ENCODE data around the gene CYB5R3.

Gene CYB5R3

GRCh38 chr22:42645938-42646568 is 3.1 kb downstream of the CYB5R3 start:
- no peak overlapping the region for H3K4me3 ChIP-seq (ENCODE audit: insufficient read depth, low read depth, low read length)

GRCh38 chr22:42645341-42645937 is 3.8 kb downstream of the CYB5R3 start:
- no peaks in the 10 kb centered on the region for H3K9me3 ChIP-seq (ENCODE audit: control insufficient read depth, low read length)
- WGBS, 2 experiments = 82% methylated on average over 19 of the region's 19 CpGs
- H3K36me3 ChIP-seq (ENCODE audit: control insufficient read depth, insufficient read depth, low read length) = no peaks in the 10 kb centered on the region
- peaks cover 29% of the 10 kb centered on the region for H3K4me1 ChIP-seq (ENCODE audit: control insufficient read depth, insufficient read depth, low read length)
- H3K4me3 ChIP-seq (ENCODE audit: insufficient read depth, low read depth, low read length) = no peak overlapping the region
- H3K27me3 ChIP-seq (ENCODE audit: control insufficient read depth, insufficient read depth, low read length, poor library complexity, severe bottlenecking) = no peaks in the 10 kb centered on the region
- no peak overlapping the region for H3K27ac ChIP-seq (ENCODE audit: insufficient read depth, low read depth, low read length, poor library complexity, severe bottlenecking)

More at GRCh38 chr22:42645938-42646568, 3.1 kb downstream of the CYB5R3 start:
- peaks cover 29% of the 10 kb centered on the region for H3K4me1 ChIP-seq (ENCODE audit: control insufficient read depth, insufficient read depth, low read length)
- 92 to 94% methylated on average over 13 of the region's 13 CpGs for WGBS, 2 experiments
- no peaks in the 10 kb centered on the region for H3K9me3 ChIP-seq (ENCODE audit: control insufficient read depth, low read length)
- no peaks in the 10 kb centered on the region for H3K36me3 ChIP-seq (ENCODE audit: control insufficient read depth, insufficient read depth, low read length)
- no peaks in the 10 kb centered on the region for H3K27me3 ChIP-seq (ENCODE audit: control insufficient read depth, insufficient read depth, low read length, poor library complexity, severe bottlenecking)
- H3K27ac ChIP-seq (ENCODE audit: insufficient read depth, low read depth, low read length, poor library complexity, severe bottlenecking) = no peak overlapping the region

DNA sequence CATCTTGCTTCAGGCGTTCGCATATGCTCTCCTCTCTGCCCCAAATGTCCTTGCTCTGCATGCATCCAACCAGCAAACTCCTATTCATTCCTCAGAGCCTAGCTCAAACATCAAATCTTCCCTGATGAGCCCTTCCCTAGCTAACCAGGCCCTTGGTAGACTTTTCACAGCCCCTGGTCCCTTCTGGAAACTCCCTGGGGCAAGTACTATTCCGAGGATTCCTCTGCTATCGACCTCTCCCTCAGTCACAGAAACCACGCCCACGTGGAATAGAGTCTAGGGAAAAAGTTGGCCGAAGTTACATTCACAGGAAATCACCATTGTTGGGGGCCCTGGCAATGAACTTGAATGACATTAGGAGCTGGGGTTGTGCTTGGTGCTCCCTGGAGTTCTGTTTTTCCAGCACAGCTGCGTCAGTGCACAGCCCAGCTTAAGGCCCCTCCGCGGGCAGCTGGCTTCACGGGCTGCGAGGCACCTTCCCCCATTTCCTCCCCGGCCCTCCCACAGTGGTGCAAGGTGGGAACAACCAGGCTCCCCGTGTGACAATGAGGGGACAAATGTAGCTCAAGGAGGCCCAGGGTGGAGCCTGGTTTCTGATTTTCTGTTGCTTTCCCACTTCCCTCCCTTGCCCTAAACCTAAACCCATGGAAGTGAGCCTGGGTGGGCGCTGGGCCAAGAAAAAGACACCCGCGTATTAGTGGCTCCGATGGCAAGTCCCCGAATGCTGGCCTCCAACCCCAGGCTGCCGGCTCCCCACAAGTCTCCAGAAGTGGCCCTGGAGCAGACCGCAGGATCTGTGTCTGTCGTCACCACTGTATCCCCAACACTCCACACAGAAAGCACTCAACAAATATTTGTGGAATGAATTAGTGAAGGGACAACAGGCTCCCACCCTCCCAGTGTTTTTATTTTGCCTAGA is 4.5 kb downstream of the CYB5R3 start:
- Histone ChIP-seq H3K27me3 (ENCODE audit: control insufficient read depth, insufficient read depth, low read length, poor library complexity, severe bottlenecking) (no peaks in the 10 kb centered on the region), H3K36me3 (ENCODE audit: control insufficient read depth, insufficient read depth, low read length) (no peaks in the 10 kb centered on the region), H3K27ac (ENCODE audit: insufficient read depth, low read depth, low read length, poor library complexity, severe bottlenecking) (no peak overlapping the region), H3K9me3 (ENCODE audit: control insufficient read depth, low read length) (no peaks in the 10 kb centered on the region), H3K4me1 (ENCODE audit: control insufficient read depth, insufficient read depth, low read length) (peaks cover 29% of the 10 kb centered on the region), H3K4me3 (ENCODE audit: insufficient read depth, low read depth, low read length) (no peak overlapping the region)
- WGBS, 2 experiments = 73 to 74% methylated on average over 21 to 22 of the region's 22 CpGs

GRCh38 chr22:42643634-42644421 is 5.4 kb downstream of the CYB5R3 start:
- Histone ChIP-seq H3K27ac (ENCODE audit: insufficient read depth, low read depth, low read length, poor library complexity, severe bottlenecking) (no peak overlapping the region), H3K36me3 (ENCODE audit: control insufficient read depth, insufficient read depth, low read length) (no peaks in the 10 kb centered on the region), H3K27me3 (ENCODE audit: control insufficient read depth, insufficient read depth, low read length, poor library complexity, severe bottlenecking) (no peaks in the 10 kb centered on the region), H3K9me3 (ENCODE audit: control insufficient read depth, low read length) (no peaks in the 10 kb centered on the region), H3K4me3 (ENCODE audit: insufficient read depth, low read depth, low read length) (no peak overlapping the region), H3K4me1 (ENCODE audit: control insufficient read depth, insufficient read depth, low read length) (peaks cover 29% of the 10 kb centered on the region)
- 95 to 96% methylated on average over 14 of the region's 14 CpGs for WGBS, 2 experiments

DNA sequence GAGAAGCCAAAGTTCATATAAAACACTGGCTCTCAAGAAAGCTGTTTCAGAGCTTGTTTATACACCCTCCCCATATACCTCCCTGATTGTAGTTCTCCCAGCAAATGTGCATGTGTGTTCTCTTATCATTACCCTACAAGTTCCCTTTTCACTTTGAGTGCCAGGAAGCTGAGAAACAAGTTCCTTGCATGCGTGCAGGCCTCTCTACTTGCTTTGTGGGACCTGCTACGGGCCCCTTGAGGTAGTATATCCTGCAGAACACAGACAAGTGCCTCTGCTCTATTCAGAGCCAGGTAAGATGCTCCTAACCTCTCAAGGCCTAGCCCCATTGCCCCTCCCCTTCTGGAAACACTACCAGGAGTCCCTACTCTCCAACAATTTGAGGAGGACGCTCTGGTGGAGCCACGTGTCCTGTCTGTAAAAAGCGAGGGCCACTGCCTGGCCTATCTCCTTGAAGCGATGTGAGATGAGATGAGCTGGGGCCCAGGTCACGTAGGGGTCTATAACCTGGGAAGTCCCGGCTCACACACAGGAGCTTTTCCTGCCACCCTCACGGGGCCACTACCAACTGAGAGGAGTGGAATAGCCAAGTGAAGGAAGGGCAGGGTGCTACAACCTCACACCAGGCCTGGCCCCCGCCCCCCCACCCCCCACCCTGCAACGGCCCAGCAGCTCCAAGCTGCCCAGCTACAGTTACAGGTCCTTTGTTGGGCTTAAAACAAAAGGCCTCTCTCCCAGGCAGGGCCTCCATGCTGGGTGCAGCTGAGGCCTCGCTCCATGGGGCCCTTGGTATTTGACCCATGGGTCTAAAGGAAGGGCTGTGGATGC is 6.2 kb downstream of the CYB5R3 start:
- no peaks in the 10 kb centered on the region for H3K36me3 ChIP-seq (ENCODE audit: control insufficient read depth, insufficient read depth, low read length)
- 64 to 78% methylated on average over 10 to 12 of the region's 12 CpGs for WGBS, 2 experiments
- peaks cover 22% of the 10 kb centered on the region for H3K4me1 ChIP-seq (ENCODE audit: control insufficient read depth, insufficient read depth, low read length)
- H3K27ac ChIP-seq (ENCODE audit: insufficient read depth, low read depth, low read length, poor library complexity, severe bottlenecking) = no peak overlapping the region
- H3K9me3 ChIP-seq (ENCODE audit: control insufficient read depth, low read length) = no peaks in the 10 kb centered on the region
- H3K27me3 ChIP-seq (ENCODE audit: control insufficient read depth, insufficient read depth, low read length, poor library complexity, severe bottlenecking) = no peaks in the 10 kb centered on the region
- no peak overlapping the region for H3K4me3 ChIP-seq (ENCODE audit: insufficient read depth, low read depth, low read length)

- 92 to 98% methylated on average over 9 of the region's 9 CpGs for WGBS, 2 experiments
- Histone ChIP-seq H3K36me3 (ENCODE audit: control insufficient read depth, insufficient read depth, low read length) (no peaks in the 10 kb centered on the region), H3K4me3 (ENCODE audit: insufficient read depth, low read depth, low read length) (no peak overlapping the region), H3K27ac (ENCODE audit: insufficient read depth, low read depth, low read length, poor library complexity, severe bottlenecking) (no peak overlapping the region), H3K9me3 (ENCODE audit: control insufficient read depth, low read length) (no peaks in the 10 kb centered on the region), H3K27me3 (ENCODE audit: control insufficient read depth, insufficient read depth, low read length, poor library complexity, severe bottlenecking) (no peaks in the 10 kb centered on the region), H3K4me1 (ENCODE audit: control insufficient read depth, insufficient read depth, low read length) (peaks cover 20% of the 10 kb centered on the region)
These were observed 7.3 kb downstream of the CYB5R3 start for GRCh38 chr22:42641801-42642413.

- no peaks in the 10 kb centered on the region for H3K27me3 ChIP-seq (ENCODE audit: control insufficient read depth, insufficient read depth, low read length, poor library complexity, severe bottlenecking)
- H3K4me1 ChIP-seq (ENCODE audit: control insufficient read depth, insufficient read depth, low read length) = peaks cover 15% of the 10 kb centered on the region
- H3K27ac ChIP-seq (ENCODE audit: insufficient read depth, low read depth, low read length, poor library complexity, severe bottlenecking) = no peak overlapping the region
- peaks cover 4% of the 10 kb centered on the region for H3K36me3 ChIP-seq (ENCODE audit: control insufficient read depth, insufficient read depth, low read length)
- no peak overlapping the region for H3K4me3 ChIP-seq (ENCODE audit: insufficient read depth, low read depth, low read length)
- H3K9me3 ChIP-seq (ENCODE audit: control insufficient read depth, low read length) = no peaks in the 10 kb centered on the region
- 84 to 86% methylated on average over 9 of the region's 9 CpGs for WGBS, 2 experiments
These were observed 9.5 kb downstream of the CYB5R3 start for GRCh38 chr22:42639541-42640241.

DNA sequence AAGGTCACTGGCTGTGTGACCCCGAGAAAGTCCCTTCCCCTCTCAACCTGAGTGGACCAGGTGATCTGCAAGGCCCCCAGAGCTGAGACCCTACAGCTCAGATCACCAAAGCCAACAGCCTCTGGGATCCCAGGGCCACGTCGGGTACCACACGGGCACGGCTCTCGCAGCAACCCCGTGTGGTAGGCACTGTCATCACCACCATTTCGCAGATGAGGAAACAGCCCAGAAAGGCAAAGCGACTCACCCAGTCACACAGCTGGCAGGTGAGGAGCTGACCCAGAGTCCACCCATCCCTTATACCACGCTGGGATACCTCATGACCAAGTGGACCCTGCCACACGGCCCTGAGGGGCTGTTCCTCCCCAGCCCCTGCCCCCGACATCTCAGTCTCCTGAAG is 11.6 kb downstream of the CYB5R3 start:
- 89 to 90% methylated on average over 12 of the region's 12 CpGs for WGBS, 2 experiments
- peaks cover 10% of the 10 kb centered on the region for H3K36me3 ChIP-seq (ENCODE audit: control insufficient read depth, insufficient read depth, low read length)
- H3K27me3 ChIP-seq (ENCODE audit: control insufficient read depth, insufficient read depth, low read length, poor library complexity, severe bottlenecking) = no peaks in the 10 kb centered on the region
- H3K27ac ChIP-seq (ENCODE audit: insufficient read depth, low read depth, low read length, poor library complexity, severe bottlenecking) = no peak overlapping the region
- H3K9me3 ChIP-seq (ENCODE audit: control insufficient read depth, low read length) = no peaks in the 10 kb centered on the region
- H3K4me3 ChIP-seq (ENCODE audit: insufficient read depth, low read depth, low read length) = no peak overlapping the region
- no peaks in the 10 kb centered on the region for H3K4me1 ChIP-seq (ENCODE audit: control insufficient read depth, insufficient read depth, low read length)
